ENCODE measurements around the gene NLRC5.

Gene NLRC5

DNA sequence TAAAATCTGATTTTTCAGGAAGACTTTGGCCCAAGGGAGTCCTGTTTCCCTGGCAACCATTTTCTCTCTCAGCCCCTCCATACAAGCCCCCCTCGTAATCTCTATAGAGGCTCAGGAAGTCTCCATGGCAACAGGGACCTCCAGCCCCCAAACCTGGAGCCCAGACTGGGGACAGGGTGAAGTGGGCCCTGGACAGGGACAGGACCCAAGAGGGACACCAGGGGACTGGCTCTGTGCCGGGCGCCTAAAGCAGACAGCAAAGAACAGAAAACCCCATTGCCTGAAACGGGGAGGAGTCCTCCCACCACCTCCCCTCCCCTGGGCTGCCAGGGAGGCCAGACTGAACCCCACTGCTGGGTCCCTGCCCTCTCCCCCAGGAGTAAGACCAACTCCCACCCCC, 143.7 kb downstream of the NLRC5 start:
- DNase-seq: no peak
